Ishikawa (cell line): ENCODE measurements around the gene ARL8B.

Experiments
- CEBPB ChIP-seq: IDR thresholded peaks from 2 replicates; pipeline ENCODE4 v1.6.1; 2012
- CREB1 ChIP-seq: IDR thresholded peaks from 2 replicates; pipeline ENCODE4 v1.6.1; 2012; ENCODE audit warnings: low read depth
- EGR1 ChIP-seq: IDR thresholded peaks from 2 replicates; pipeline ENCODE4 v1.6.1; 2012
- EP300 ChIP-seq: IDR thresholded peaks from 2 replicates; pipeline ENCODE4 v1.6.1; 2012; ENCODE audit warnings: borderline replicate concordance
- FOXM1 ChIP-seq: IDR thresholded peaks from 2 replicates; pipeline ENCODE4 v1.6.1; 2012; ENCODE audit warnings: low read depth, borderline replicate concordance
- MAX ChIP-seq: IDR thresholded peaks from 2 replicates; pipeline ENCODE4 v1.6.1; 2012
- NFIC ChIP-seq: IDR thresholded peaks from 2 replicates; pipeline ENCODE4 v1.6.1; 2012
- RAD21 ChIP-seq: IDR thresholded peaks from 2 replicates; pipeline ENCODE4 v1.6.1; 2012; ENCODE audit warnings: low read depth
- REST ChIP-seq: IDR thresholded peaks from 2 replicates; pipeline ENCODE4 v1.6.1; 2012; ENCODE audit warnings: low read depth, mild to moderate bottlenecking
- TAF1 ChIP-seq: IDR thresholded peaks from 2 replicates; pipeline ENCODE4 v1.6.1; 2012; ENCODE audit warnings: low read depth, mild to moderate bottlenecking
- TCF12 ChIP-seq: IDR thresholded peaks from 2 replicates; pipeline ENCODE4 v1.6.1; 2012; ENCODE audit warnings: low read depth
- TEAD4 ChIP-seq: IDR thresholded peaks from 2 replicates; pipeline ENCODE4 v1.6.1; 2012
- USF1 ChIP-seq: IDR thresholded peaks from 2 replicates; pipeline ENCODE4 v1.6.1; 2012
- YY1 ChIP-seq: IDR thresholded peaks from 2 replicates; pipeline ENCODE4 v1.6.1; 2012; ENCODE audit warnings: low read depth
- ZBTB7A ChIP-seq: IDR thresholded peaks from 2 replicates; pipeline ENCODE4 v1.6.1; 2012; ENCODE audit warnings: low read depth

The ARL8B gene

GRCh38 chr3:5198313-5198677 lies 76.2 kb downstream of the ARL8B start:
- TF ChIP-seq NFIC (no peak), EGR1 (no peak), YY1 (no peak), FOXM1 (no peak), CEBPB (no peak), TCF12 (no peak), EP300 (no peak), ZBTB7A (no peak), CREB1 (no peak), TAF1 (no peak), USF1 (no peak), REST (no peak)

- no peak for TF ChIP-seq NFIC
- no peak for TF ChIP-seq REST
- no peak for TF ChIP-seq ZBTB7A
- no peak for TF ChIP-seq YY1
- no peak for TF ChIP-seq TAF1
- no peak for TF ChIP-seq RAD21
- no peak for TF ChIP-seq CREB1
- TF ChIP-seq TEAD4 = no peak
- TF ChIP-seq USF1 = no peak
- TF ChIP-seq EP300 = no peak
These were observed 77.1 kb downstream of the ARL8B start for GRCh38 chr3:5198986-5199731.

- TF ChIP-seq EP300 = no peak
- no peak for TF ChIP-seq EGR1
- no peak for TF ChIP-seq TCF12
- no peak for TF ChIP-seq CEBPB
- TF ChIP-seq MAX = no peak
- TF ChIP-seq CREB1 = no peak
- TF ChIP-seq TEAD4 = no peak
- no peak for TF ChIP-seq NFIC
- TF ChIP-seq YY1 = no peak
- TF ChIP-seq TAF1 = no peak
- no peak for TF ChIP-seq ZBTB7A
- TF ChIP-seq RAD21 = no peak
- no peak for TF ChIP-seq REST
- TF ChIP-seq FOXM1 = no peak
- no peak for TF ChIP-seq USF1
These were observed 79.4 kb downstream of the ARL8B start for GRCh38 chr3:5201536-5201935.

- TF ChIP-seq CREB1 (no peak), MAX (no peak), FOXM1 (no peak), EP300 (no peak), EGR1 (no peak), TAF1 (no peak), ZBTB7A (no peak), TCF12 (no peak), USF1 (no peak), REST (no peak), CEBPB (no peak), RAD21 (no peak)
These were observed 80.1 kb downstream of the ARL8B start for GRCh38 chr3:5202222-5202621.
